Measurements from ENCODE around the gene REN.

Gene REN

GRCh38 chr1:204153667-204154066, 12.5 kb downstream of the REN start:
- DNase-seq (ENCODE audit: low spot score) = no peak

DNA sequence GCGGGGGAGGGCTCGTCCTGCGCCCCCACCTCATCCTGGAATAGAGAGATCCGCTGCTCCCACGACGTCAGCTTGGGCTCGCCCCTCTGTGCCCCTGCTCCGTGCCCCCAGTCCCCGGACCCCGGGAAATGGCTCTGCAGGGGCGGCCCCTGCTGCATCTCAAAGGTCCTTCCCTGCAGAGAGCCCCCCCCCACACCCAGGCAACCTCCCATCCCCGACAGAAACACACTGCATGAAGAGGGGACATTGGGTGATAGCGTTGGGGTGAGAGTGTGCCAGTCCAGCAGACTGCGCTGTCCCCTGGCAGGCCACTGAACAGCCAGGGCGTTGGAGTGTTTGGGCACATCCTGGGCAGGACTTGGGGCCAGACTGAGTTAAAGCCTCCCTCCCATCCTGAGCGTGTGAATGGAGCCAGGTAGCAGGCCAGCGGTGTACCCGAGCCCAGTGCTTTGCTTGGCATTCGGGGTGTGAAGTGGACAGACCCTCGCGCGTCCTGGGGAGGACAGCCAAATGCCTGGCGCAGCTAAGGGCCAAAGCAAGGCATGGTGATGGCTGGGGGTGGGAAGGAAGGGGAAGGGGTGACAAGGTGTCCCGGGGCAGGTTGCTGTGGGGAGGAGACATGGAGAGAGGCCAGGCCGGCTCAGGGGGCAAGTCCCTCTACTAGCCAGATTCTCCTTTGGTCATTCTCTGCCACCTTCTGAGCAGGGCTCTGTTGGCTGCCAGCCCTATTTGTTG, 13.7 kb downstream of the REN start:
- DNase-seq (ENCODE audit: low spot score) = no peak

GRCh38 chr1:204151552-204152309, 14.4 kb downstream of the REN start, which contains the start of gene ETNK2:
ETNK2 (minus strand) TSS chr1:204152044; CDS start chr1:204151852, 192 bp downstream.
- peak; percentile 92 for DNase-seq (ENCODE audit: low spot score)

DNA sequence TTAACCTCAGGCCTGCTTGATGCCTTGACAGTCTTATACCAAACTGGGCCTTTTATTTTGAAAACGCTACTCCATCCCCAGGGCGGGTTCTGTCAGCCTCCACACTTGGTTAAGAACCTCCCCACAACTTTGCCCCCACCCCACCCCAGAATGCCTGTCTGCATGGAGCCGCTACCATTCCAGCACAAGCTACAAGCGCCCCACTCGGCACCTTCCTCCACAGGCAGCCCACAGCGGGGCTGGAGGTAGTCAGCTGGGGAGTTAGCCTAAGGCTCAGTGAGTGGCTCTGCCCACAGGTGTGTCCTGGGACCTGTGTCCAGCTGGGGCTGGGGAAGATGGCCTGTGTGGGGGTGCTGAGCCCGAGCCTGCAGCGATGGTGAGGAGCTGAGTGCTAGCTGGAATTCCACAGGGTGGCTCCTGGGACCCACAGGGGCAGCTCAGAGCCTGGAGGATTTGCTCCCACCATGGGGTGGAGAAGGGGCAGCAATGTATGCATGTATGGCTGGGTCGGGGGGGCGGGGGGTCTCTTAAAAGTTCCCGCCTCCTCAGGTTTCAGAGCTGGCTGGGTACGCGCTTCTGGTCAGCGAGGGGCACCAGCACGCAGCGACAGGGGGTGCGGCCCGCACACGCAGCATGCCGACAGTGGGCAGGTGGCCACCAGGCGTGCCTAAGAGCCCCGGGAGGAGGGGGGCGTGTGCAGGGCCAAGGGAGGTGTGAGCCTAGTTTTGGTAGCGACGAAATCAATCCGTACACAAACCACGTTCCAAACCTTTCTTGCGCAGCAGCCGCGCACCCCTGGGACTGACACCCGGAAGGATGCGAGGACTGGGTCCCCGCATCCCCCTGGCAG, 15.2 kb downstream of the REN start:
- peak; percentile 38 for DNase-seq (ENCODE audit: low spot score)

- no peak for DNase-seq (ENCODE audit: low spot score)
Observed at GRCh38 chr1:204149635-204150565, 16.2 kb downstream of the REN start.

DNA sequence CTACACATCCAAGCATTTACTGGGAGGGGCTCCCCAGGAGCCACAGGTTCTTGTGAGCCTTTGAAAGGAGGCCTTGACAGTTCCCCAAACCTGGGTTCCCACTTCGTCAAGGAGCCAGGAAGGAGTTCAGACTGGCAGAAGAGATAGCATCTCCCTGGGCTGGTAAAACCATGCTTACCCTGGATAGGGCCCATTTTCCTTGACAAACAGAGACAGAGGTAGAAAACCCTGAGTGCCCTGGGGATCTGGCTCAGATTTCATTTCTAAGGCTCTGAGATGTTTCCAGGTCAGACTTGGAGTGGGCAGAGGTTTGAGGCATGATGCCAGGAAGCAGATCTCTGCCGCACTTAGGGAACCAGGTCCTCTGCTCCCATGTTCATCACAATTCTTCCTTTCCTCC, 17.0 kb downstream of the REN start:
- no peak for DNase-seq (ENCODE audit: low spot score)

DNA sequence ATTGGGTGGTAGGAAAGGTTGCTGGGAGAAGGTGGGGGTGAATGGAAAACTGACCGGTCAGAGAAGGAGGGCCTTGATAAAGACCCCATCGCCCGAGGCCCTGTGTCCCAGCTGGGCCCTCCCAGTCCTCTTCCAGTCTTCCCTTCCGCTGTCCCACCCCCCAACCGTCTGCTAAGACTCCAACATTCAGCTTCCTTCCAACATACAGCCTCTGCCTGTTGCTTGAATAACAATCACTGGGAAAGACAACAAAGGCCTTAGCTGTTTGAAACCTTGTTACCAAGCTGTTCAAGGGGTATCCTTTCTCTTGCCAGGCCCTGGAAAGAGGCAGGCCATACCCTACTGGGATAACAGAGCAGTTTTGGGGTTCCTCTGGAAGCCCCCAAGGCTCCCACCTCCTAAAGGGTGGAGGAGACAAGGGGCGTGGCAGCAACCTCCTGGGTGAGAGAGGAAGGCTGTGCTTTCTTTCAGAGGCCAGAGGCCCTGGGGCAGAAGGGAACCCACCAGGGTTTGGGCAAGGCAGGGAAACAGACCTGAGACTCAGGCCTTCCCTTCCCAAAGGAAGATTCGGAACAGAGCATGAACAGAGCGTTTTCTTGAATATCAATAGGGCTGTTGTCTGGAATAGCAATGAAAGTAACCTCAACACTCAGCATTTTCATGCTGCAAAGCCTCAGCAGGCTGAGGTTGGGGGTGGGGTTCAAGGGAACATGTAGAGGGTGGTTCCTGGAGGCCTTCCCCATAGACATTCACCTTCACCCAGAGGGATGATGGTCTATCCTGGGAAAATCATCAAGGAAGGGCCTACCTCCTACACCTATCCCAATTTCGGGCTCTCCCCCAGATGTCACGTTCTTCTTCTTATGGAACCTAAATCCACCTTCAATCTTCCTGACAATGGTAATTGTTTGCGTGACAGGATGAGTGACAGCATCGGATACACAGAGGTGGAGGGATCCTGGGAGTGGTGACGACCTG, 18.4 kb downstream of the REN start:
- no peak for DNase-seq (ENCODE audit: low spot score)

DNA sequence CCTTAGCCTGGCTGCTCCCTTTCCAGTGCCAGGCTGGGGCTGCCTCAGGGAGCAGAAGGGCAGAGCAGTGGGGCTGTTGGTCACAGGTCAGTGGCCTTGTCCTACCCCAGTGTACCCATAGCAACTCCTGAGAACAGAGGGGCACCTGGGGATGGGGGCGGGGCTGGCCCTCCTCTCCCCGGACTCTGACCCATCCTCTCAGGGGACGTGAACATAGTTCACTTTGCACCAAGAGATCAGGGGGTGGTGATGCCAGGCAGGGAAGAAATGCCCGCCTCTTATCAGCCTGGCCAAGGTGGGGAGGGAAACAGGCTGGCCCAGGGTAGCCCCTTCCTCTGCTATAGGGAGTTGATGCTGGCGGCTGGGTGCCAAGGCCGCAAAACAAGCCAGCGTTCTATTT, 19.2 kb downstream of the REN start:
- no peak for DNase-seq (ENCODE audit: low spot score)

DNA sequence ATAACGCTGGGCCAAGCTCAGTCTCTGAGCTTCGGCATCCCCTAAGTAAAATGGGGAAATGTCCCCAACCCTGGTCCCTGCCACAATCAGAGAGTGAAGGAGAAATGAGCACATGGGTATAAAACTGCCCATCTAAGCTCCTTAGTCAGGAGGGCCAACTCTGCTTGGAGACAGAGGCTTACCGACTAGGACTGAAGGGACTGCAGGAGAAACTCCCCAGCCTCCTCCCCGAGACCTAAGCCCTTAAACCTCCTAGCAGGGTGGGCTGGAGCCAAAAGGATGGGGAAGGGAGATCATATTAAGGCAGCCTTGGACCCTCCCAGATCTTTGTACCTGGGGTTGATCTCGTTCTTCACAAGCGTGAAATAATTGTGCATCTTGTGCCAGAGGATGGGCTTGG, 19.8 kb downstream of the REN start:
- no peak for DNase-seq (ENCODE audit: low spot score)

DNA sequence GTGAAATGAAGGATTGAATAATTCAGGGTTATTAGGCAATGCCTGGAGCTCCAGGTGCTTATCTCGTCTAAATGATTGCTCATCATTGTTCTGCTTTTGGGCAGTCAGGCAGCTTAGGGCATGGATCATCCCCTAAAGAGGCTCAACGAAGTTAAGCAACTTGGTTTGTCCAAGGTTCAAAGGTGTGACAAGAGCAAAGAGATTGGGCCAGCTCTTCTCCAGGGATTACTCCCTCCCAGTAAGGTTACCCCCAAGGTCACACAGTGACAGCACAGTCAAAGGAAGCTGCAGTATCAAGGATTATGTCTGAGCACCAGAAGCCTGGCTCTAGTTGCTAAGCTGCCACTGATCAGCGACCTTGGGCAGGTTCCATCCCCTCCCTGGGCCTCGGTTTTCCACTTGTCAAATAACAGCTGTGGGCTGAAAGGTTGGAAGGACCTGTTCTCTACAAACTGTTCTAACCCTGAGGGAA, 21.1 kb downstream of the REN start:
- no peak for DNase-seq (ENCODE audit: low spot score)

- DNase-seq (ENCODE audit: low spot score) = no peak
Observed at GRCh38 chr1:204143276-204144041, 22.7 kb downstream of the REN start.

- no peak for DNase-seq (ENCODE audit: low spot score)
Observed at GRCh38 chr1:204142032-204142974, 23.8 kb downstream of the REN start.

GRCh38 chr1:204141131-204141530, 25.0 kb downstream of the REN start:
- no peak for DNase-seq (ENCODE audit: low spot score)

GRCh38 chr1:204139952-204140351, 26.2 kb downstream of the REN start:
- DNase-seq (ENCODE audit: low spot score) = no peak

GRCh38 chr1:204139088-204139487, 27.0 kb downstream of the REN start:
- DNase-seq (ENCODE audit: low spot score) = no peak

DNA sequence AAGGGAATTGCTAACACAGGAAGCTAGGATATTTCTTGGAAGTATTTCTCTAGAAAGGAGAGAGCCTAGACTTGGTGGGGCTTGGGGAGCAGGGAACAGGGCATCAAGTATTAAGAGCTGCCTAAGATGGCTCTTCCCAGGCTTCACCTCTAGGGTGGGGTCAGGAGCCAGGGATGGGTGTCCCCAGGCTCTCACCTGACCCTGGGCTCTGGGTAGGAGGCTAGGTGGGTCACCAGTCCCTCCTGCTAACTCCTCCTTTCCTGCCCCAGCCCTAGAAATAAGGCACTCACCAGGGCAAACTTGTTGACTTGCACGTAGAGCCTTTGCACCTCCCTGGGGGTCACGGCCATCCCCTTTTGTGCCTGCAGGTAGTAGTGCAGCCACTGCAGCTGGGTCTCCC, 29.3 kb downstream of the REN start:
- DNase-seq (ENCODE audit: low spot score) = no peak

GRCh38 chr1:204134103-204134502, 32.0 kb downstream of the REN start:
- no peak for DNase-seq (ENCODE audit: low spot score)

- no peak for DNase-seq (ENCODE audit: low spot score)
Observed at GRCh38 chr1:204132718-204133117, 33.4 kb downstream of the REN start.

Measured in AG08396 (cell line).